ENCODE data around the gene RCN2.
"Not testable (repeated sequence)": the region's sequence is repeated elsewhere in the genome, so short reads cannot be mapped to it uniquely, and the experiment has no call there.

RCN2 gene

DNA sequence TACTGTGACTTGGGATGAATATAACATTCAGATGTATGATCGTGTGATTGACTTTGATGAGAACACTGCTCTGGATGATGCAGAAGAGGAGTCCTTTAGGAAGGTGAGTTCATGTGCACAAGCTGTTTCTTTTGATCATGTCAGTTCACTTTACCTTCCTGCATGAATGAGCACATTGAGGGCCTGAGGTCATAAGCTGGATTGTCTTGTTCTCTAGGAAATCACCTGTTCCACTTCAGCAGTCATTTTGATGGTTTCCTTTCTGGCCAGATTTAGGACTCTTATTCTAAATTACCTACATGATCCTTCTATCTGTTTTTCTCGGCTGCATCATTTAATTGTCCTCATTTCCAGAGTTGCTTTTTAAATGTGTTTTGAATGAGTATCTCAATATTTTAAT lies 4.1 kb downstream of the RCN2 start:
- no peak for DNase-seq

DNA sequence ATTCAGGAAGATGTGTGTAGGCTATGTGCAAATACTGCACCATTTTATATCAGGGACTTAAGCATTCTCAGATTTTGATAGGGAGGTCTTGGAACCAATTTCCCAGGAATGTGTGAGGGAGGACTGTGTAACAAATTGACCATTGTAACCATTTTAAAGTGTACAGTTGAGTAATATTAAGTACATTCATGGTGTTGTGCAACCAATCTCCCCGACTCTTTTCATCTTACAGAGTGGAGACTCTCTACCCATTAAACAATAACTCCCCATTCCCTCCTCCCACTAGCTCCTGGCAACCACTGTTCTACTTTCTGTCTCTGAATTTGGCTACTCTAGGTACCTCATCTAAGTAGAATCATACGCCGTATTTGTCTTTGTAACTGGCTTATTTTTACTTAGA lies 5.1 kb downstream of the RCN2 start:
- no peak for DNase-seq

DNA sequence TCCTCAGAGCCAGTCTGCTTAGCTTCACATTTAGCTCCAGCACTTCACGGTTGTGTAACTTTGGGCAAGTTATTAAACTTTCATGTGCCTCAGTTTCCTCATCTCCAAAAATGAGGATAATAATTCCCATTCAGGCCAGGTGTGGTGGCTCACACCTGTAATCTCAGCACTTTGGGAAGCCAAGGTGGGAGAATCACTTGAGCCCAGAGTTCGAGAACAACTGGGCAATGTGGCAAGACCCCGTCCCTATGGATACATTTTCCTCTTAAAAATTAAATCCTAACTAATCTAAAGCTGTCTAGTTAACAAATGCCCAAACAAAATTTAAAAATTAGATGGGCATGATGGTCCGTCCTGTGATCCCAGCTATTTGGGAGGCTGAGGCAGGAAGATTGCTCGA lies 7.2 kb downstream of the RCN2 start:
- no peak for DNase-seq

DNA sequence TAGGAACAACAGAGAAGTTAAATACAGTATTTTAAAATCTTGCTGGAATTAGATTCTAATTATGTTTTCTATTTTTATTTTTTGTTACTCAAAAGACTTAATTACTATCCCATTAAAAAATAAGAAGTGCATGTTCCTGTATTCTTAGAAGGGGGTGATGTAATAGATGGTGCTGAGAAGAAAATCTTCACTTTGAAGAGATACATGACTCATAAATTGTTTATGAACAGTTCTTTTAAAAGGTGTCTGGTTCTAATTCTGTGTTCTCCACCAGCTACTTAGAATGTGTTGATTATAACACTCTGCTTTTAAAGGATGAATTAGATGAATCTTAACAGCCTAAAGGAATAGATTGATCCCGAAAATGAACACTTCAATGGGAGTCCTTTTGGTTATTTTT lies 8.2 kb downstream of the RCN2 start:
- no peak for DNase-seq

DNA sequence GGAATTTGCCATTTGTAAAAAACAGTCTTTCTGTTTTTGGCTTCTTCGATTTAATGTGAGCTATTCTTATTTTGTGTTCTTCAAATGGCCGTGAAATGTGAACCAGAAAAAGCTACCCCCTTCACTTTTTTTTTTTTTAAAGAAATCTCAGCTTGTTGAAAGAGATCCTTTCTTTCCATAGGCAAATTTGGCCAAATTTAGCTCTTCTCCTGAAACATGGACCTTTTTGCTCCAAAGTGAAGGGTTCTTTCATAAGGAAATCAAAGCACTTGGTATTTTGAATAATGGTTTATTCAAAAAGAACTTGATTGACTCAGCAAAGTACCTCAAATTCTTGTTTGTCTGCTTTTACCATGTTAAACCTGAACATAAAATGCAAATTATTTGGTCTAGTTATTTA lies 10.1 kb downstream of the RCN2 start:
- DNase-seq = no peak

DNA sequence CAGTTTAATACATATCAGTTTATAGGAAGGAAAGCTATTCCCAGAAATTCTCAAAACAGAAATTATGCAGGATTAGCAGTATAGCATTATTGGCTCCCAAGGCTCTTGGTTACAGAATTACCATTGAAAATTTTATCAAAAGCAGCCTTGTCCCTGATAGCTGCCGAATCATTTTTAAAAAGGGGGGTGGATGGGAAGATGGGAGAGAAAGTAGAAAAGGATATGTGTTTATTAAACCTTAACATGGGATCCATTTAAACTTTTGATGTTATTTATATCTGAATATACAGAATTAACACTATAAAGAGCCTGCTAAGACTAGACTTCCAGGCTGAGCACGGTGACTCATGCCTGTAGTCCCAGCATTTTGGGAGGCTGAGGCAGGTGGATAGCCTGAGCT lies 10.8 kb downstream of the RCN2 start:
- DNase-seq = no peak

DNA sequence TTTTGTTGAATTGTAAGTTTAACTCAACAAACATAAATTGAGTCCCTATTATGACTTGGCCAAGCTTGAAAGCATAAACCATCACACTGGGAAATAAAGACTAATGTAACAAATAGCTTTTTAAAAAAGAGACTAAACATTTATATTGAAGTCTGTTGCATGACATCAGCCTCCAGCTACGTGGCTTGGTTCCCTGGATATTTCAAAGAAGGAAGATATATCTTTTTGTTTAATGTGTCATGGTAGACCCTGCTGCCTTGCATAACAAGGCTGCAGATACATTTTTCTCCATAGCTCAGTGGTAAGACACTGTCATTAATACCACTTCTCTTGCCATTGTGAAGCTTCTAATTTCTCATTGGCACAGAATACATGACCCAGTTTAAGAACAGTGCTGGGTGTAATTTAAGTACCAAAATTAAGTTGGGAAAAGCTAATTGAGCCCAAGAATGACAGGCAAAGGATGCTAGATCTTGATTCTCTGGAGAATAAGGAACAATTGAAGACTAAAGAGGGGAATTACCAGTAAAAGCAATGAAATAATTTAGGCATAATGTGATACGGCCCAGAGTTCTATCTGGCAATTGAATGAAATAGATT lies 14.0 kb downstream of the RCN2 start:
- DNase-seq = no peak

DNA sequence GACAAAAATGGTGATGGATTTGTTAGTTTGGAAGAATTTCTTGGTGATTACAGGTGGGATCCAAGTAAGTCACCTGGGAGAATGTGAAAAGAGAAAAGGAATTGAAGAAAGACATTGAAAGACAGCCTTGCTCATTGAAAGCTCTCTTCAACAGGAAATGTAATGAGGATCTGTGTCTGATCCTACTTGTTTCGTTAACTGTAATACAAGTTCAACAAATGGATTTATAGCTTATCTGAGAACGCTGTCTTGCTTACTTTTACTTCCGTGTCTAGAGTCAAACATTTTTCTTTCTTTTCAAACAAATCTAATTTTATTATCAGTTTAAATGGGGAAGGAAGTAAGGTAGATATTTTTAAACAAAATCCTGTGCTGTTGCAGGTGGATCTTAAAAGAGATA lies 15.9 kb downstream of the RCN2 start:
- DNase-seq = no peak

DNA sequence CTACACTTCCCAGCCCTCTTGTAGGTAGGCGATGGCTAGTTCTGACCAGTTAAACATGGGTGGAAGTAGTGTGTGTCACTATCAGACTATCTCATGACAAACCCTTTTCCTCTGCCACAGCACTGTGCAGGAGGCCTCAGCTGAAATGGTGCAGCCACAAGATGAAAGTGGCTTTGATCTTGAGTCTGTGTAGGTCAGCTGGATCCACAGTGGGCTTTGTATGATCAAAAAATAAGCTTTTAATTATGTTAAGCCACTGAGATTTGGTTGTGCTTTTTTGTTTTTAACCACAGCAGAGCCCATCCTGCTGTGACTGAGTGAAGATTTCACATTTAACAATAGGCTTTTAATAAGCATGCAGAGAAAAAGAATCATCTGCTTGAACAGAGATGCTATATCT lies 19.7 kb downstream of the RCN2 start:
- no peak for DNase-seq

DNA sequence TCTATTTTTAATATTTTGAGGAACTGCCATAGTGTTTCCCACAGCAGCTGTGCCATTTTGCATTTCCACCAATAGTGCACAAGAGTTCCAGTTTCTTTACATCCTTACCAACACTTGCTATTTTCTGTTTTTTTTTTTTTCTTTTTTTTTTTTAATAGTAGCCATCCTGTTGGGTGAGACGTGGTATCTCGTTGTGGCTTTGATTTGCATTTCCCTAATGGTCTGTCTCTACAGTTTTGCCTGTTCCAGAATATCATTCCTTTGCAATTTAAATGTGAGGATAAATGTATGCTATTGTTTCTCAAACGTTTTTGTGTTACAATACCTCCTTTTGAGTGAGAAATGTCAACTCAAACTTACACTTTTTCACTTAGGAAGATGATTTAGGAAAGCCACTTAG lies 22.4 kb downstream of the RCN2 start:
- no peak for DNase-seq

DNA sequence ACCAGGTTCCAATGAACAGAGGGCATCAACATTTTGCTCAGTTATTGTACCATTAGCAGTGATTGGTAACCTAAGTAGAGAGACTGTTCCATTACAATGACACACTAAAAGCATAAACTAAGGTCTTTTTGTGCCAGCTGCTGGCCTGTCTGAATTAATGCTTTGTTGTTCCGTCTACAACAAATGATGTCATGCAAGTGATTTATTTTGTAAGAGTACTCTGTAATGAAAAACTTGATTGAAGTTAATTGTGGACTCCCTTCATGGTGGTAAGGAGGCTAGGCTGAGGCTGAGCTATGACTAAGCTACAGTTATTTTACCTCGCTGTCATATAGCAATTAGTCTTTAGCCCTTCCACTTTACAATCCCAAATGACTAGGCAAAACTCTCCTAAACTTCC lies 23.2 kb downstream of the RCN2 start:
- no peak for DNase-seq

DNA sequence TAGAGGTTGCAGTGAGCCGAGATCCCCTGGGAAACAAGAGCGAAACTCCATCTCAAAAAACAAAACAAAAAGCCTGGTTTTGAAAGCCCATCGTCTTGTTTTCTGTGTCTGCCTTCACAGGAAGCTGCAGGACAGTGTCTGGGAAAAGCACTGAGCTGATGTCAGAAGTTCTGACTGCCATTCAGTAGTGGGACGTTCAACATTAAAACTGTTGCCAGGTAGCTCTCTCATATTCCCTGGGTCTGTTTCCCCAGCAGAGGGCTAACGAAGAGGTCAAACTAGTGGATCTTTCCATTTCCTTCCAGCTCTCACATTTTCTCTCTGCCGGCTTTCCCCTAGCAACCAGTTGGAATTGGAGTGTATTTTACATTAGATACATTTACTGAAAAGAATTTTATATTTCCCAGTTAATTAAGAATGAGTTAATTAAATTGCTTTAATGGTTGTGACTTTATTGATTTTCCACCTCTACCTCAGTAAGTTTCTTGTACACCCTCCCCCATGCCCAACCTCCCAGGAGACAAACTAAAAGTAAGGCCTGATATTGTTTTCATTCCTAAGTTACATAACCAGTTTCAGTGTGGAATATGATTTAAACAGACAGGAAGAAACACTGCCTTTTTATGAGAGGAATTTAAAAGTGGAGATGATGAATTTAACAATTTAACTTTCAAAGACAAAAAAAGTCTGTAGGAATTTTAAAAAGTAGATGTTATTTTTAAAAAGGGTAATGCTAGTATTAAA lies 29.9 kb downstream of the RCN2 start:
- DNase-seq = no peak

DNA sequence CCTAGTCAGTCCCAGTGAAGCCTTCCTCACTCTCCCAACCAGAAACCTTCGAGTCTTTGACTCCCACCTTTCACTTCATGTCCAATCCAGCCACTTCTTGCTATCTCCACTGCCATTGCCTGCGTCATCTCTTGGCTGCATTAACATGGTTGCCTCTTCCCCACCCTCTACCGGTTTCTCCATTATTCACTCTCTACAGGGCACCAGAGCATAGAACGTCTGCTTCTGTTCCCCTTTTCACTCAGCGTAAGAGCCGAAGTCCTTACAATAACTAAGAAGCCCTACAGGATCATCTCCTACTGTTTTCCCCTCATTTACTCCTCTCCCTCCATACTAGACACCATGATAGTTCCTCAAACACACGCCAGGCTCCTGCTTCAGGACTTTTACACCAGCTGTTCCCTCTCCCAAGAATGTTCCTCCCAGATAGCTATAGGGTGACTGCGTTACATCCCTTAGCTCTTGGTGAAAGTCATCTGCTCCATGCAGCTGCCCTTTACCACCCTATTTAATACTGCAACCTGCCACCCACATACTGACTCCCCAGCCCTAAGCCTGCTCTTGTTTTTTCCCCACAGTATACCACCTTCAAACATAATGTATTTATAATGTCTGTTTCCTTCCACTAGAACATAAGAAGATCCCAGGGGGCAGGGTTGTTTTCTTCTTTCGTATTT lies 30.9 kb downstream of the RCN2 start:
- DNase-seq = no peak

DNA sequence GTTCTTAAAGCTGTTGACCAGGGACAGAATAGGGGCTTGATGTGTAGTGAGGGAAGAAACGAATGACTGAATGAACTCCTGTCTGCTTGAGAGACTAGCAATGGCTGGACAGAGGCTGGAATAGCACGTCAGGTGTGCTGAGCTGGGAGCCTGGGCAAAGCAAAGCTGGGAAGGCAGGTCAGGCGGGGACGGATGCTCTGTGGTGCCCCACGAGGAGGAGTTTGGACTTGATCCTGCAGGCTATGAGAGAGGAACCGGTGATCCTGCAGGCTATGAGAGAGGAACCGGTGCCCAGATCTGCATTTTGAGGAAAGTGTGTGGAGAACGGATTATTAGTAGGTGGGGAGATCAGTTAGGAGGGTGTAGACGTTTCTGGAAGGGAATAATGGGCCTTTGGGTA lies 32.0 kb downstream of the RCN2 start:
- DNase-seq = no peak

DNA sequence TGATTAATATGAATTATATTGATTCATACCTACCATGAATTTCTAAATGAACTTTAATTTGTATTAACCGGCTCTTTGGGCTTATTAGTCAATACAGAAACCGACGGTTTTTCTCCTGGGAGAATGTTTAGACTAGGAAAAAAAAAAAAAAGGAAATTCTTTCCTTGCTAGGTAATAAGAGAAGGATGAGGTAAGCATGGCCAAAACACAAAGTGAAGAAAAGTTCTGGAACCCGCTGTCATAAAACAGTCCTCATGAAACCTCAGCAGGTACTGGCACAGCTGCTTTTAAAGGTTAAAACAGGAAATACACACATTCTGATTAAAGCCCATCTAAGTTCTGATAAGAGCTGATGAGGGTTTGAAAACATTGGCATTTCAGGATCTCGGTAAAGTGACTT lies 32.6 kb downstream of the RCN2 start:
- DNase-seq = no peak

DNA sequence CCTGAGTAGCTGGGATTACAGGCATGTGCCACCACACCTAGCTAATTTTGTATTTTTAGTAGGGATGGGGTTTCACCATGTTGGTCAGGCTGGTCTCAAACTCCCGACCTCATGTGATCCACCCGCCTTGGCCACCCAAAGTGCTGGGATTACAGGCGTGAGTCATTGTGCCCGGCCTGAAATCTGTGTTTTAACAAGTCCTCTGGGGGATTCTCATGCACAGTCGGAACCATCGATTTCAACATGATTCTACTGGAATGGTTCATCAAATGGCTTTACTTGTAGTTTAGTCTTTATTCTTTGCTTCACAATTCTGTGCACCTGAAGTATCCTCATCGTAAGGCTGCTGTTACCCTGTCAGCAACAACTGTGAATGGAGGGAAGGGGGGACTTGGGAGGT lies 34.5 kb downstream of the RCN2 start:
- DNase-seq = not testable (repeated sequence)

DNA sequence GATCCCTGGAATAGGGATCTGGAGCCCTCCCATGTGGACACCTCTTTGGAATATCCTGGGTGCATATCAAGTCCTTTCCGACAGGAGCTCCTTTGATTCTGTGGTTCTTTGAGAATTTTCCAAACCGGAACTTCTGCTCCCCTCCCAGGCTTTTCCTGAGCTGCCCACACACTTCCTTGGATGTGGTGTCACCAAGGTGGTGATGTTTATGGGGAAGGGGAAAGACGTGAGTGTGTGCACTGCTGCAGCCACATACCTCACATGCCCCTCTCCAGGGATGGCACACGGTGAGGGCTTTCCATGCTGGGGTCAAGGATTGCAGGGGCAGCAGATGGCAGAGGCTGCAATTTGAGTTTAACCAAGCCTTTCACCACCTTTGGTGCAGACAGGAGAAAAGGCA lies 35.5 kb downstream of the RCN2 start:
- DNase-seq = no peak

DNA sequence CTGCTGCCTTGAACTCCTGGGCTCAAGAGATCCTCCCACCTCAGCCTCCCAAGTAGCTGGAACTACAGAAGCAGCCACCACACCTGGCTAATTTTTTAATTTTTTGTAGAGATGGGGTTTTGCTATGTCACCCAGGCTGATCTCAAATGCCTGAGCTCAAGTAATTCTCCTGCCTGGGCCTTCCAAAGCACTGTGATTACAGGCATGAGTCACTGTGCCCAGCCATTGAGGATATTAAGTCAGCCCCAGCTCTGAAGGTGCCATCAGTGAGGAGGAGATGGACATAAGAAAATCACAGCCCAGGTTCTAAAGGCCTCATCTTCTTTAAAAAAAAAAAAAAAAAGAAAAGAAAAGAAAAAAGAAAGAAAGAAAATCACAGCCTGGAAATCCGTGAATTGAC lies 36.8 kb downstream of the RCN2 start:
- DNase-seq = no peak

DNA sequence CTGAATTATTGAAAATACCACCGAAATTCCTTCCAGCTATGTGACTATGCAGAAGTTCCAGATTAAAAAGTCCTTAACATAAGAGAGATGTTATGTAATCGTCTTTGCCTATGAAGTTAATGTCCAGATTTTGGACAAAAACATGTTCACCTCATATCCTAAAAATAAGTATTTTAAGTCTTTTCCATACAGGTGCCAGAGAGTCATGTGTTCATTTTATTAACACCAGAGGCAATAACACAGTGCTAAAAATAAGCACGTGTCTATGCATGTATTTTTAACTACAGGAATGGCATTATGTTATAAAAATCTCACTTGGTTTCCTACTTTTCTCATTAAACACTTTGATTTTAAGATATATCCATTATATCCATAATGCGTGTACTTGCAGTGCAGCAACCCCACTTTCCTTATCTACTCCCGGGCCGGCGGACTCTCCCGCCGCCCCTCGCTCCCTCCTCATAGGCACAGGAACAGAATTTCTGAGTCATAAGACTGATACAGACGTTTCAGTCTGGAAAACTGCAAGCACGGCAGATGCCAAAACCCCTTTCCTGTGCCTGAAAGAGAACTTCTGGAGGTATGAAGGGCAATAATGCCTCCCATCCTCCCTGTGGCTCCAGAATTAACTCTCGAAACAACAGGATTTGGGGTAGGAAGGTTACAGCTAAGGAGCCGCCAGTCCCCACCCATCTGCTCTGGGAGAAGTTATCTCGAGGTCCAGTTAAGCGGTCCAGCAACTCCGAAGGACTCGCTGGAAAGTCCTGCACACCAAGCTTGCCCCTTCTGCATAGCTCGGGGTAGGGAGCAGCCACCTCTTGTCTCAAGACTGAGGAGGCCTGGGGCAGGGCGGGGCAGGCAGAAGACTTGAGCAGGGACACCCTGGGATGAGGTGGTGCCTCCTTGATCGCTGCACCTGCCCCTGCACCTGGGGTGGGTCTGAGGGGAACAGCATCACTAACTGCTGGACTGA lies 41.1 kb downstream of the RCN2 start:
- no peak for DNase-seq

DNA sequence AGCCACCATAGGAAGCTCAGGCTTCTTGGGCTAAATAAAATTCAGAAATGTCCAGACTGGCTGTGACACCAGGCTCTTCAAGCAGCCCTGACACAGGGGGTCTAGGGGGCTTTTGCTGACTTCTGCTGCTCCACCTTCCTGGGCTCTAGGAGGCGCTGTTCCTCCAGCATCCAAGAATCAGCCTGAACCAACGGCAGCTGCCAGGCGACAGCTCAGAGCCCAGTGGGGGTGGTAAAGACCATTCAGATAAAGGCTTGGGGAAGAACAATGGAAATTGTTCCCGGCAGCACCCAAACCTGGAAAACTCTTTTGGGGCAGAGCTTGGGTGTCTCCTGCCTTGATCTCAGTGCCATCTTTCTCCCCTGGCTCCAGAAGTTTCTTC lies 41.8 kb downstream of the RCN2 start:
- peak; percentile 67 for DNase-seq

DNA sequence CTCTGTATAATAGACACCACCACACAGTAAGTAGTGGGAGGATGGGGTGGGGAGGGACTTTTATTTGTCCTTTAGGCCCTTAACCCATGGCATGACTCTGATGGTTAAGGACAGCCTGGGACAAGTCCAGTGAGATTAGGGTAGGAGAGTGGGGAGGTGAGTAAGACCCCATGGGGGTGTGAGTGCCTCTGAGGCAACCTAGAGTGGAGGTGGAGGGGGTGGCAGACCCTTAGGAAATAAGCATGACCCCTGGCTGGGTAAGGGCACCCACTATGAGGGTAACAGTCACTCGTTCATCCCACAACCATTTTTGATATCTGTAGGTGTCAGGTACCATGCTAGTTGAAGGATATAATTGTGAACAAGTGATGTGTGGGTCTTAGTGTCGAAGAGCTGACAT lies 42.4 kb downstream of the RCN2 start:
- DNase-seq = no peak

DNA sequence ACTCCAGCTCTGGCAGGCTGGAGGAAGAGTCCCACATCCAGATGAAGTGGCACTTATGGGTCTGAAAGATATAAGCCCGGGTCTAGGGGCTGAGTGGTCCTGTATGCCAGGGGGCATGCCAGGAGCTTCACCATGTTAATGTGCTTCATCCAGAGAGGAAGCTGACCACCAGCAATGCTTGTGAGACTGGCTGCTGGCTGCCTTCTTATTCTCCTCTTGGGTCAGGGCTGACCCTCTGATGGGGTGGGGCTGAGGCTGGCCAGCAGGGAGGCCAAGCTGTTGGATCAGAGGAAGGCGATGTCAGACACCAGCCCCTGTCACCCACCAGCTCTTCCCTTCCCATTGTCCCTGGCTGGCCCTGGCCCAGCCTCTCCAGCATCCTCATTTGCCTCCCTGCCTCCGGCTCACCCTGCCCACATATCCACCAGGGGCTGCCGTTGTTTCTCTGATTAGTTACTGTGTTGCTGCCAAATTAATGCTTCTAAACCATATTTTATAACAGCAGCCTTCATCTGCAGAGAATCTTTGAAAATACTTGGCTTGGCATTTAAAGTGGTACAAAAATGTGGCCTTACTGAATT lies 43.0 kb downstream of the RCN2 start:
- no peak for DNase-seq

DNA sequence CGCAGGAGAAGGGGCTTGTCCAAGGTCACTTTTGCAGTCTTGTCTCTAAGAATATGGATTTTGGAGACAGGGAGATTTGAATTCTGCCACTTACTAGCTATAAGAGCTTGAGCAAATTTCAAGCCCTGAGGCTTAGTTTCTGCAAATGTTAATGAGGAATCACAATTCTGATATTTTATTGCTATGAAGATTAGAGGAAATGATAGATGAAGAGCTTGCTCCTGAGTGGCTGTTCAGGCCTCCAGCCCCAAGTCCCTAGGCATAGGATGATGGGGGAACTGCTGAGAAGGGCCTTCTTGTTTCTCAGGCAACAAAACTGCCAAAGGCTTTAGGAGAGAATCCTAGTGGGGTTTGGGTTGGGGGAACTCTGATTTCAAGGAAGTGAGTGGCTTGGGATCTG lies 44.6 kb downstream of the RCN2 start:
- DNase-seq = no peak
